ENCODE measurements around the gene CTSC.

GRCh38 chr11:88367310-88367709, 29.8 kb upstream of the CTSC start:
- TF ChIP-seq, protein P1, sequence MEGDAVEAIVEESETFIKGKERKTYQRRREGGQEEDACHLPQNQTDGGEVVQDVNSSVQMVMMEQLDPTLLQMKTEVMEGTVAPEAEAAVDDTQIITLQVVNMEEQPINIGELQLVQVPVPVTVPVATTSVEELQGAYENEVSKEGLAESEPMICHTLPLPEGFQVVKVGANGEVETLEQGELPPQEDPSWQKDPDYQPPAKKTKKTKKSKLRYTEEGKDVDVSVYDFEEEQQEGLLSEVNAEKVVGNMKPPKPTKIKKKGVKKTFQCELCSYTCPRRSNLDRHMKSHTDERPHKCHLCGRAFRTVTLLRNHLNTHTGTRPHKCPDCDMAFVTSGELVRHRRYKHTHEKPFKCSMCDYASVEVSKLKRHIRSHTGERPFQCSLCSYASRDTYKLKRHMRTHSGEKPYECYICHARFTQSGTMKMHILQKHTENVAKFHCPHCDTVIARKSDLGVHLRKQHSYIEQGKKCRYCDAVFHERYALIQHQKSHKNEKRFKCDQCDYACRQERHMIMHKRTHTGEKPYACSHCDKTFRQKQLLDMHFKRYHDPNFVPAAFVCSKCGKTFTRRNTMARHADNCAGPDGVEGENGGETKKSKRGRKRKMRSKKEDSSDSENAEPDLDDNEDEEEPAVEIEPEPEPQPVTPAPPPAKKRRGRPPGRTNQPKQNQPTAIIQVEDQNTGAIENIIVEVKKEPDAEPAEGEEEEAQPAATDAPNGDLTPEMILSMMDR (IDR thresholded peaks at IDR 0.05): no peak
- TF ChIP-seq POLR2AphosphoS5 (IDR thresholded peaks at IDR 0.05; ENCODE audit: low read depth, low read length): no peak
- TF ChIP-seq, protein P2, sequence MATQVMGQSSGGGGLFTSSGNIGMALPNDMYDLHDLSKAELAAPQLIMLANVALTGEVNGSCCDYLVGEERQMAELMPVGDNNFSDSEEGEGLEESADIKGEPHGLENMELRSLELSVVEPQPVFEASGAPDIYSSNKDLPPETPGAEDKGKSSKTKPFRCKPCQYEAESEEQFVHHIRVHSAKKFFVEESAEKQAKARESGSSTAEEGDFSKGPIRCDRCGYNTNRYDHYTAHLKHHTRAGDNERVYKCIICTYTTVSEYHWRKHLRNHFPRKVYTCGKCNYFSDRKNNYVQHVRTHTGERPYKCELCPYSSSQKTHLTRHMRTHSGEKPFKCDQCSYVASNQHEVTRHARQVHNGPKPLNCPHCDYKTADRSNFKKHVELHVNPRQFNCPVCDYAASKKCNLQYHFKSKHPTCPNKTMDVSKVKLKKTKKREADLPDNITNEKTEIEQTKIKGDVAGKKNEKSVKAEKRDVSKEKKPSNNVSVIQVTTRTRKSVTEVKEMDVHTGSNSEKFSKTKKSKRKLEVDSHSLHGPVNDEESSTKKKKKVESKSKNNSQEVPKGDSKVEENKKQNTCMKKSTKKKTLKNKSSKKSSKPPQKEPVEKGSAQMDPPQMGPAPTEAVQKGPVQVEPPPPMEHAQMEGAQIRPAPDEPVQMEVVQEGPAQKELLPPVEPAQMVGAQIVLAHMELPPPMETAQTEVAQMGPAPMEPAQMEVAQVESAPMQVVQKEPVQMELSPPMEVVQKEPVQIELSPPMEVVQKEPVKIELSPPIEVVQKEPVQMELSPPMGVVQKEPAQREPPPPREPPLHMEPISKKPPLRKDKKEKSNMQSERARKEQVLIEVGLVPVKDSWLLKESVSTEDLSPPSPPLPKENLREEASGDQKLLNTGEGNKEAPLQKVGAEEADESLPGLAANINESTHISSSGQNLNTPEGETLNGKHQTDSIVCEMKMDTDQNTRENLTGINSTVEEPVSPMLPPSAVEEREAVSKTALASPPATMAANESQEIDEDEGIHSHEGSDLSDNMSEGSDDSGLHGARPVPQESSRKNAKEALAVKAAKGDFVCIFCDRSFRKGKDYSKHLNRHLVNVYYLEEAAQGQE (IDR thresholded peaks at IDR 0.05; ENCODE audit: insufficient read depth in 1 of 2, low read depth in 2 of 2, low read length in 1 of 2): no peak
